Astrocyte of the cerebellum (primary cell): ENCODE results near the gene RBP7.
"Not testable (repeated sequence)": the region's sequence is repeated elsewhere in the genome, so short reads cannot be mapped to it uniquely, and the experiment has no call there.

ENCODE experiments used
- DNase-seq: peaks from one replicate; pipeline ENCODE4 v3.0.0-alpha.2; 2011; ENCODE audit warnings: low read depth
- H3K4me3 ChIP-seq: 2 replicates; pipeline ENCODE4 v1.5.1; 2011; ENCODE audit warnings: mild to moderate bottlenecking, low read depth, low read length, moderate library complexity
- in situ Hi-C: cut with HindIII; loops from 2 replicates; pipeline ENCODE4 v1.10.0; 2017; ENCODE audit warnings: low sequenced_read_pairs
- TF ChIP-seq, protein P1 (sequence below): IDR thresholded peaks from 2 replicates; pipeline ENCODE4 v1.5.1; 2012; ENCODE audit warnings: low read length, low read depth, moderate library complexity, mild to moderate bottlenecking; ENCODE audit errors: missing control alignments

The RBP7 gene

DNA sequence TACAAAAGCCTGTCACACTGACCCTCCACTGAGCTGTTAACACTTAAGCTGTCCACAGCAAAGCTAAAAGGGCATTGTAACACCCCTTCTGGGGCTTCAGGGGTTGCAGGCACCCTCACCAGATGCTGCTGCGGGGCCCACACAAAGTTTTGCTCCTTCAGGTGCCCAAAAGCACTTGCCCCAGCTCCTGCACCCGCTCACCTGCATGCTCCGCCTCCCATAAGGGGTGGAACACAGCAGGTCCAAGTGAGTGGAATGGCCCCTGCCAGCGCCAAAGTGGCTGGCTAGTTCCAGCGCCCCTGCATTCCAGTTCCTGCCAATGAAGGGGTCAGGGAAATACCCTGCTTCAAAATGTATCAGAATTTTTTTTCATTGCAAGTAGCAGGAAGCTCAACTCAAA, 7.3 kb upstream of the RBP7 start:
- TF ChIP-seq, protein P1, sequence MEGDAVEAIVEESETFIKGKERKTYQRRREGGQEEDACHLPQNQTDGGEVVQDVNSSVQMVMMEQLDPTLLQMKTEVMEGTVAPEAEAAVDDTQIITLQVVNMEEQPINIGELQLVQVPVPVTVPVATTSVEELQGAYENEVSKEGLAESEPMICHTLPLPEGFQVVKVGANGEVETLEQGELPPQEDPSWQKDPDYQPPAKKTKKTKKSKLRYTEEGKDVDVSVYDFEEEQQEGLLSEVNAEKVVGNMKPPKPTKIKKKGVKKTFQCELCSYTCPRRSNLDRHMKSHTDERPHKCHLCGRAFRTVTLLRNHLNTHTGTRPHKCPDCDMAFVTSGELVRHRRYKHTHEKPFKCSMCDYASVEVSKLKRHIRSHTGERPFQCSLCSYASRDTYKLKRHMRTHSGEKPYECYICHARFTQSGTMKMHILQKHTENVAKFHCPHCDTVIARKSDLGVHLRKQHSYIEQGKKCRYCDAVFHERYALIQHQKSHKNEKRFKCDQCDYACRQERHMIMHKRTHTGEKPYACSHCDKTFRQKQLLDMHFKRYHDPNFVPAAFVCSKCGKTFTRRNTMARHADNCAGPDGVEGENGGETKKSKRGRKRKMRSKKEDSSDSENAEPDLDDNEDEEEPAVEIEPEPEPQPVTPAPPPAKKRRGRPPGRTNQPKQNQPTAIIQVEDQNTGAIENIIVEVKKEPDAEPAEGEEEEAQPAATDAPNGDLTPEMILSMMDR: no peak
- no peak for DNase-seq
- no peak overlapping the region for H3K4me3 ChIP-seq
- in situ Hi-C loops: loop anchor here (5.0 kb wide), 1 partner anchor 97 kb away; no protein-coding TSS in a partner anchor

DNA sequence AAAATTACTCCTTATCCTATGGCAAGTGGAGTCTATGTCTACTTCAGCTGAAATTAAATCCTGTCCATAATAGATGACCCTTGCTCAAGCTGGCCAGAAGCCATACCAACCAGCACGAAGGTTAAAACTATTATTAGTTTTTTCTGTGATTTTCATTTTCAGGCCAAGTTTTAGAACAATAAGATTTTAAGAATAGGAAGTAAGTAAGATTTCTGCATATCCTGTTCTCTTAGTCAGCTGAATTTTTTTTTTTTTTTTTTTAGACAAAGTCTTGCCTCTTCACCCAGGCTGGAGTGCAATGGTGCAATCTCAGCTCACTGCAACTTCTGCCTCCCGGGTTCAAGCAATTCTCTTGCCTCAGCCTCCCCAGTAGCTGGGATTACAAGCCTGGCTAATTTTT, 6.1 kb upstream of the RBP7 start:
- TF ChIP-seq, protein P1: no peak

DNA sequence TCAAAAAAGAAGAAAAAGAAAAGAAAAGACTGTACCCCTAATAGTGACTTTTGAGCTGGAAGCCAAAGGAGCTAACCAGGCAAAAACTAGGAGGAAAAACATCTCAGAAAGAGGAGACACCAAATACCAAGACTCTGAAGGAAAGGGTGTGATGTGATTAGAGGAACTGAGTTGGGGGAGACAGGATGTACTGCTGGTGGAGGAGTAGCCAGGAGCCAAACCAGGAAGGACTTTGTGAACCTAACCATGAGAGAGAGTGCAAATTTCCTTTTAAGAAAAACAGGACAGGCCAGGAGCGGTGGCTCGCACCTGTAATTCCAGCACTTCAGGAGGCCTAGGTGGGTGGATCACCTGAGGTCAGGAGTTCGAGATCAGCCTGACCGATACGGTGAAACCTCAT, 4.1 kb upstream of the RBP7 start:
- no peak overlapping the region for H3K4me3 ChIP-seq
- in situ Hi-C loops: no loop called here
- TF ChIP-seq, protein P1: no peak
- DNase-seq: no peak

More for the DNA sequence above, 6.1 kb upstream of the RBP7 start:
- in situ Hi-C loops: no loop called here
- H3K4me3 ChIP-seq: no peak overlapping the region
- DNase-seq: no peak

DNA sequence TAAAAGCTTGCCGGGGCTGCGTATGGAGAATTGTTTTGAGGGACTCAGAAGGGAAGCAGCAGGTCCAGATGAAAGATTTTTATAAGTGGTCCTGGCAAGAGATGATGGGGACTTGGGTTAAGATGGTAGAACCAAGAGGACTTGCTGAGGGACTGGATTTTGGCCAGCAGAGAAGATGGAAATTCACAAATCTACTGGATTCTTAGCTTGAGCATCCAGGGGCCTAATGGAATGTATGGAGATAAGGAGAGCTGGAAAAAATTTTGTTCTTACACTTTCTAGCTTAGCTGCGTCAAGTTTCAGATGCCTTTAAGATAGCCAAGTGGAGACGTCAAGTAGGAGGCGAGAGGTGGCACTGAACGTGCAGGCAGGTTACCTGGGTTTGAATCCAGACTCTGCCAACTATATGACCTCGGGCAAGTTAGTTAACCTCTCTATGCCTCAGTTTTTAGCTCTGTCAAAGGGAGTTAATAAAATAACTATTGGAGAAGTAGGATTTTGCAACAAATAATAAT, 3.4 kb upstream of the RBP7 start:
- no peak overlapping the region for H3K4me3 ChIP-seq
- no peak for DNase-seq
- in situ Hi-C loops: no loop called here
- TF ChIP-seq, protein P1: no peak

DNA sequence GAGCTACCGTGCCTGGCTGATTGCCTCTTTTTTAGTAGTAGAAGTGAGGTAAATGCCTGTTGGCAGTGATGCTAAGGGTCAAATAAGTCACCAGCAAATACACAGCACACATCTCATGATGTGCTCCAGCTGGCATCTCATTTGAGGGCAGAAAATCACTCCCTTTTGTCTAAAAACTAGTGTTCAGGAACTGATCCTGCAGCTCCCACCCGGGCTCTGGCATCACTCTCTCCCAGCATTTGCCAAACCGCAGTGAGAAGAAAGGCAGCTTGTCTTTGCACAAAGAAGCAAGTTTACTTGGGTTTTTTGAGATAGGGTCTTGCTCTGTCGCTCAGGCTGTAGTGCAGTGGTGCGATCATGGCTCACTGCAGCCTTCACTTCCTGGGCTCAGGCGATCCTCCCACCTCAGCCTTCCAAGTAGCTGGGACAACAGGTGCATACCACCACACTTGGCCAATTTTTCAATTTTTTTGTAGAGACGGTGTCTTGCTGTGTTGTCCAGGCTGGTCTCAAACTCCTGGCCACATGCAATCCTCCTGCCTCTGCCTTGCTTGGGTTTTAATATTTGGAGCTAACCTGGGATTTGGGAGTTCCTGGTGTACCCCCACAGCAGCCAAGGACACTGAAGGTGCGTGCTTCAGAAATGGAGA, 4.1 kb downstream of the RBP7 start:
- DNase-seq: peak; percentile 31
- H3K4me3 ChIP-seq: no peak overlapping the region
- in situ Hi-C loops: no loop called here
- TF ChIP-seq, protein P1: no peak

DNA sequence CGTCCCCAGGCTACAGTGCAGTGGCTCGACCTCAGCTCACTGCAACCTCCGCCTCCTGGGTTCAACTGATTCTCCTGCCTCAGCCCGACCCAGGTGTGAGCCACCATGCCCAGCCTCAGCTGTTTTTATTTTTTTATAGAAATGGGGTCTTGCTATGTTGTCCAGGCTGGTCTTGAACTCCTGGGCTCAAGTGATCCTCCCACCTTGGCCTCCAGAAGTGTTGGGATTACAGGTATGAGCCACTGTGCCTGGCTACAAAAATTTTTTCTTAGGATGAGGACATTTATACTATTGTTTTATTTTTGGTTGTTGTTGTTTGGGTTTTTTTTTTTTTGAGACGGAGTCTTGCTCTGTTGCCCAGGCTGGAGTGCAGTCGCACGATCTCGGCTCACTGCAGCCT, 8.2 kb downstream of the RBP7 start:
- H3K4me3 ChIP-seq, in situ Hi-C loops: not testable (repeated sequence)

DNA sequence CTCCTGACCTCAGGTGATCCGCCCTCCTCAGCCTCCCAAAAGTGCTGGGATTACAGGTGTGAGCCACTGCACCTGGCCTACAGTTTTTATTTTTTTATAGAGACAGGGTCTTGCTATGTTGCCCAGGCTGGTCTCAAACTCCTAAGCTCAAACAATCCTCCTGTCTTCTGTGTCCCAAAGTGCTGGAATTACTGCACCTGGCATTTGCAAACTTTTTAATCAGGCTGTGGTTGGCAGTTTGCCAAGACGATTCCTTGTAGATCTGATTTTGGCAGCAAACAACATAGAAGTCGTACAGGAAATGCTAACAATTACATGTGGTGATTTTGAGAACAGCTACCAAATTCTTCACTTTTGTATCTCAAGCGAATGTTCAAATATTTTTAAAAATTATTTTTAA, 10.1 kb downstream of the RBP7 start:
- TF ChIP-seq, protein P1: no peak
- H3K4me3 ChIP-seq: no peak overlapping the region
- in situ Hi-C loops: no loop called here
- DNase-seq: no peak

More for the DNA sequence above, 8.2 kb downstream of the RBP7 start:
- DNase-seq: not testable (repeated sequence)
